Effector CD4-positive, alpha-beta T cell (primary cell): ENCODE measurements around the gene SGMS2.

ENCODE experiments used
- DNase-seq: peaks from one replicate; pipeline ENCODE4 v3.0.0-alpha.2; 2020

The SGMS2 gene

DNA sequence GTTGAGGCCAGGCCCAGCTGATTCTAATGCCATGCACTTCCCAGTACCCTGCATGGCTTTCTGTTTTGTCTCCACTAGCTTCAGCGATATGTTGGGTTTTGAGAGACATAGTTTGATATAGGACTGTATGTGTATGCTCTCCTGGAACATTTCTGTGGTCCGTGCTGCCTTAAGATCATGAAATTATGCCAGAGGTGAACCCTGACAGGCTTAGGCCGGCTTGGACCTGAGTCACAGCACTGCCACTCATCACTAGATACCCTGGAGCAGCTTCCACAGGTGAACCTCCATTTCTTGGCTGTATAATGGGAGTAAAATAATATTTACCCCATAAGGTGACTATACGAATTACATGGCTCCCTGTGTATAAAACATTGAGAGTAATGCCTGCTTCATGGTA, 6.4 kb downstream of the SGMS2 start:
- DNase-seq = no peak

DNA sequence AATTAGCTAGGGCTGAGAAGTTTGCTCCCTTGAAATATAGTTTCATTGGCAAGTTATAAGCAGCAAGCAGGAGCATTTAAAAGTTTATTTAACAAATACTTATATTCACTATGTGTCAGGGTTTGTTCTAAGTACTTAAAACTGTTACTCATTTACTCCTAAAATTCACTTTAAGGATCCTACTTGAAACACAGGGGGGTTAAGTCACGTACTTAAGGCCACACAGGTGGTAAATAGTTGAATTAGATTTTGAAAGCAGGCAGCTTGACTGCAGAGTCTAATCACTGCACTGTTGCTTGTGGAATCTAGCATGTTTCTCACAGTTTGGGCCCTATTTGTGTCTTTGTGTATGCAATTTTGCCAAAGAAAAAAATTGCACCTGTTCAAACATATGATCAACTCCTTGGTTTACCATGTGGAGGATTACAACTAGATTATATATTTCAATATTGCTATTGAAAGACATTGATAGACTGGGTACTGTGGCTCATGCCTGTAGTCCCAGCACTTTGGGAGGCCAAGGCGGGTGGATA, 7.6 kb downstream of the SGMS2 start:
- no peak for DNase-seq

GRCh38 chr4:107834241-107834794, 9.6 kb downstream of the SGMS2 start:
- DNase-seq = no peak

- DNase-seq = no peak
Measured at GRCh38 chr4:107835406-107835805, 10.7 kb downstream of the SGMS2 start.

GRCh38 chr4:107837317-107837716, 12.6 kb downstream of the SGMS2 start:
- DNase-seq = no peak

GRCh38 chr4:107837776-107838618, 13.3 kb downstream of the SGMS2 start:
- no peak for DNase-seq

GRCh38 chr4:107838861-107839565, 14.3 kb downstream of the SGMS2 start:
- no peak for DNase-seq

GRCh38 chr4:107843391-107843790, 18.7 kb downstream of the SGMS2 start:
- no peak for DNase-seq

DNA sequence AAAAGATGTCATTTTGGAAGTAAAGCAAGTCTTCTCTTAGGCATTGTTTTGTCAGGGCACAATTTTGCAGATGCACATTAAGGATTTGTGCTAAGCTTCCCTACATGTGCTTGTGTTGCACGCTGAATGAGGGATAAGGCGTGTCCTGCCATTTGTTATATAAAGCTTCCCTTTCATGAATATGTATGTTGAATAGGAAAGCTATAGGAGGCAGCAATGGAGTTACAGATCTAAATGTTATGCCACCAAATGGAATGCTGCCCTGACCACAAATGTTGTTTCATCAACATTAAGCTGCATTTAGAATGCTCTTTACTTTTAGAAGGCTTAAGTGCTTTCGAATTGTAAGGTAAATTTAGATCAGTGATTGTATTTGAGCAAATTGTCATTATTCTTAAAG, 20.9 kb downstream of the SGMS2 start:
- no peak for DNase-seq

- no peak for DNase-seq
Measured at GRCh38 chr4:107850438-107850837, 25.7 kb downstream of the SGMS2 start.

DNA sequence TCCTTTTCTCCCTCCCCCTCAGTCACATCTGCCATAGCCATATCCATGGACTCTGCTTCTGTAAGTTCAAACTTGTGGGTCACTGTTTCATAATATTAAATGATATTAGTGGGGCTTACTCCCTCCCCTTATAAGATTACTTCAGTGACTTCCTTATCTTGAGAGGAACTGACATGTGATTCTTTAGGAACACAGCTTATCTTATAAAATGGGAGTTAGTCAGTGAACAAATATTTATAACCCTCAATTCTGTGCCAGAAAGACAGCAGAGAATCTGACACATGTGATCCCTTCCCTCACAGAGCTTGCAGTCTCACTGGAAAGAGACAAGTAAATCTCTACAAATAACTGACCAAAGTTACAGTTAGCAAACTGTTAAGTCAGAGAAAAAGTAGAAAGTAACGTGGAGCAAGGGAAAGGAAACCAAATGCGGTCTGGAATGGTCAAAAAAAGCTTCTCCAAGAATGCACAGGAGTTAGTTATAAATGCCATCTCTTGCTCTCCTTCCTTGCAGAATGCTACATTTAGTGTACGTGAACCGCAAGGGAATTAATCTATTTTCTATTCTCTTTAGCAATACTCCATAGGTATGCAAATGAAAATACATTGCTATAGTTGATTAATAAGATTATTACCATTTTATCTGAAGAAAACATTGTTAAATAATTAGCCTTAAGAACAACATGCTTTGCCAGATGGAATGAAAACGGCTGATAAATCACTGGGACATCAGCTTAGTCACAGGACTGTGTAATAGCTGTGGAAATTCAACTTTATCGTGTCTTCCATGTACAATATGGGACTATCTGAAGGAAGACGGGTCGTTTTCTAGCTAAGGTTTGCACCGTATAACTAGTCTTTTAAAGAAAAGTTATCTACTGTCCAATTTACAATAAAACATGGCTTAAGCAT, 29.0 kb downstream of the SGMS2 start:
- DNase-seq = no peak

DNA sequence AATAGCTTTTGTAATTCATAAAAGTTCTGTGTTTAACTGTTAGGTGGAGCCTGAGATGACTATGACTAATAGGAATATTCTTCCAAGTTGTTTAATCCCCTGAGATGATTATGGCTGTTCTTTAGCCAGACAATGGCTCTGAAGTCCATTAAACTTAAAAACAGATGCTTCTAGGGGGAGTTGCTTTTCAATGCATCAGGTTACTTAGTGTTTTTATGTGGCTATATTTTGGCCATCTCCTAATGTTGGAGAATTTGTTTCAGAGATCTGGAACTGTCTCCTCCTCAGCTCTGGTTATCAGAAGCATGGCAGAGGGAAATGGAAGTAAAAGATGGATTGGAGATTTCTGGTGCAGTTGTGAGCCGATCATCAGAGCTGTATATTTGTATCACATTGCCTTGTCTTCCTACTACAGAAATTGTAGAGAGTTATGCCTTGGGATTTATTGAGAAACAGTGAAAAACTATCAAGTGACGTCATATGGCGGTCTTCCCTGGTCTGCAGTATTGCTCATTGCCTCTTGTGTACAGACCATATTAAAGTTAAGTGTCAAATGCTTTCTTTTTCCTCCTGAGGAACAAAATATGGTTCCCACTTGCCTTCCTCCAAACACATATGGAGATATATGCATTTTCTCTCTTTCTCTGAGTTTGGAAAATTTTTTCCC, 29.8 kb downstream of the SGMS2 start:
- DNase-seq = no peak

DNA sequence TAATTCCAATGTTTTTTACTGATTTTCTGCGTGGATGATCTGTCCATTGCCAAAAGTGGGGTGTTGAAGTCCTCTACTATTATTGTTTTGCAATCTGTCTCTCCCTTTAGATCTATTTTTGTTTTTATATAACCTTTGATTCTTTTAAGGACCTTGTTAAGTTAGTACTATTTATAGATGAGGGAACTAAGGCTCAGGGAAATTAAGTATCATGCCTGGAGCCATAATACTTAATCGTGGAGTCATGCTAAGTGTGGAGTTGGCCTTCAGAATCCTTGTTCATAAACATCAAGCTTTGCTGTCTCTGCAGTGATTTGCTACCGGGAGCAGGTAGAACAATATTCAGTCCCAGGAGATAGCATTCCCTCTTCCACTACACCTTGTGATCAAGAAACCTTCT, 31.0 kb downstream of the SGMS2 start:
- DNase-seq = no peak

DNA sequence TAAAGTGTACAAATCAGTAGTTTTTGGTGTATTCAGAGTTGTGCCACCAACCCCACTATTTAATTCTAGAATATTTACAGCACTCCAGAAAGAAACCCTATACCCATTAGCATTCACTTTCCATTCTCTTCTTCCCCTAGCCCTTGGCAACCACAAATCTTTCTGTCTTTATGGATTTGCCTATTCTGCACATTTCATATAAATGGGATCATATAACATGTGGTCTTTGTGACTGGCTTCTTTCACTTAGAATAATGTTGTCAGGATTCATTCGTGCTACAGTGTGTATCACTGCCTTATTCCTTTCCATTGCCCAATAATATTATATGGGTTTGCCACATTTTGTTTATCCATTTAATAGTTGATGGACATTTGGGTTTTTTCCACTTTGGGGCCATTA, 32.2 kb downstream of the SGMS2 start:
- DNase-seq = no peak

- DNase-seq = no peak
Measured at GRCh38 chr4:107857741-107858140, 33.0 kb downstream of the SGMS2 start.

DNA sequence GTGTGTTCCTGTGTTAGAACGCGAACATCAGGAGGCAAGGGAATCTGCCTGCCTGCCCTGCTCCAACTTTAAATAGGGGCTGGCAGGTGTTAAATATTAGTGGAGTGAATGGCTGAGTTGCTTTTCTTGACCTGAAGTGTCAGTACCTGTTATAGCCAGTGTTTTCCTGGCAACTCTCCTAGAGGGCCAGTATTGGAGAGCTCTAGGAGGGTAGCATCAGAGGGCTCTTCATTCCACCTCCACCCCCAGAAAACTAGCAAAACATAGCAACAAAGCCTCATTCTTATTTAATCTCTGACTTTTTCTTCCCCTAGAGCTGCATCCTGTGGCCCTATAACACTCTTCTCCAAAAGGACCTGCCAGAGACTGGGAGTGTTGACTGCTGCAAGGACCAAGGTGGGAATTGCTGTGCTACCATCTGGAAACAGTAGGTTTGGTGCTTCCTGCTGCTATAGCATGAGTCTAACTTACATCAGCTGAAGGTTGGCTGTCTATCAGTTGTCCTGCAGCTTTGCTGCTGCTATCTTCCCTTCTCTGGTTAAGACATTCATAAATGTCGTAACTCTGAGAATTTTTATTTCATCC, 33.5 kb downstream of the SGMS2 start:
- no peak for DNase-seq

- no peak for DNase-seq
Measured at GRCh38 chr4:107862658-107863057, 37.9 kb downstream of the SGMS2 start.

- no peak for DNase-seq
Measured at GRCh38 chr4:107863416-107863815, 38.7 kb downstream of the SGMS2 start.

- no peak for DNase-seq
Measured at GRCh38 chr4:107863850-107864371, 39.2 kb downstream of the SGMS2 start.

DNA sequence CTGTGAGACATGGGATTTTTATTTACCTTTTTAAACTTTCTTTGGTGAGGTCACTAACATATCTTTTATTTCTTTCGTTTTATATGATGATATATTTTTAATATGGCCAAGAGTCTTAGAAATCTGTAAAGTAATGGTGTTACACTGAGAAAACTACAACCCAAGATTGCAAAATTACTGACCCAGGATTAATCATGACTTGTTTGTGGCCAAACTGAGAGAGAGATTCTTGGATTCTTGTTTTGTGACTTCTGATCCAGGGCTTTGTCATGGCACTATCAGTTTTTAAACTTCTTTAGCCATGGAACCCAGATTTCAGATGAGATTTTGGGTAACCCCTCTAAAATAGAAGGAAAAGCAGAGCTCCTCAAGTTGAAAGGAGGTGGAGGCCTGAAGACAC, 42.0 kb downstream of the SGMS2 start:
- no peak for DNase-seq

DNA sequence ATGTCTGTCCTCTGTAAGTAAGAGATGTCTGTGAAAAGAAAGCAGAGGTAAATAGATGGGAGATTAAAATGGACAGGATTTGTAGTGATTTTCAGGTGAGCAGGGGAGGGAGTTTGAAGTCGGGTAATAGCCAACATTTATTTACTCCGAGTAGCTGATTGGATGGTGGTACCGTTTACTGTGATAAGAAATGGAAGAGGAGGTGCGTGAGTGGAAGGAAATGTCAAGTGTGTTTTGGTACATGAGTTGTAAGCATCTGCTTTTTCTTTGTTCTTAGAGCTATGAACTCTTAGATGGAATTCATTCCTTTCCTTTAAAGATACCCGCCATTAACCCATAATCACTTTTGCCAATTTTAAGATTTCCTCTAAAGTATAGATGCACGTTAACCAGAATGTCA, 45.5 kb downstream of the SGMS2 start:
- DNase-seq = no peak
